Fibroblast of the conjunctiva (primary cell): ENCODE results near the gene TBC1D22B.
"Not testable (repeated sequence)": the region's sequence is repeated elsewhere in the genome, so short reads cannot be mapped to it uniquely, and the experiment has no call there.

Experiments
- DNase-seq: peaks from one replicate; pipeline ENCODE4 v3.0.0-alpha.2; 2010; ENCODE audit warnings: low read depth

The TBC1D22B gene

DNA sequence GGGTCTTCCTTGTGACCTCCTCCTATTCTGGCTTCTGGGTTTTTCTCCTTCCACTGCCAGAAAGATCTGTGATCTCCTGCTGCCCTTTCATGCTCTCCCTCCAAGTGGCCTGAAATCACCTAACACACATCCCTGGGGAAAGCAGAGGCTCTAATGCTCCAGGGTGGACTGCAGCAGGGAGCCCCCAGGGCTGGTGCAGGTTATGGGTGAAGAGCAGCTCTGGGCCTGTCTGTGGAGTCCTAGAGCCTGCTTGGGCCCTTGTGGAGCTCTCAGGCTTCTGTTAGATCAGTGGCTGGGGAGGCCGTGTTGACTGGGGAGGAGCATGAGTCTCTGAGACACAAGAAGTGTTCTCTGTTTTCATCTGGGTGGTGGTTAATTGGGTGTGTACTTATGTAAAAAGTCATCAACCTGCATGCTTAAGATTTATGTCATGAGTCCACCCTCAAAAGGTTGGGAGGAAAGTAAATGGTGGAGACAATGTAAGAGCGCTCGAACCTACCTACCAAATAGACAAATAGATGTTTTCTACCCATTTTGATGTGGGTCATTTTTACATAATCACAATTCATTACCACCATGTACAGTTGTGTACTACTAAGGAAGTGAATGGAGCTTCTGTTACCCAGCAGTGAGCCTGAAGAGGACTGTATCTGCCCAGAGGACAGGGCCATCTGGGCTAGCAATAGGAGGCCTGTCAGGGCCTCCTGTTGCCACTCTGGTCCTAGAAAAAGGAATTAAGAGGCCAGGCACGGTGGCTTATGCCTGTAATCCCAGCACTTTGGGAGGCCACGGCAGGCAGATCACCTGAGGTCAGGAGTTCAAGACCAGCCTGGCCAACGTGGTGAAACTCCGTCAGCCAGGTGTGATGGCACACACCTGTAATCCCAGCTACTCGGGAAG lies 64.2 kb downstream of the TBC1D22B start:
- no peak for DNase-seq

DNA sequence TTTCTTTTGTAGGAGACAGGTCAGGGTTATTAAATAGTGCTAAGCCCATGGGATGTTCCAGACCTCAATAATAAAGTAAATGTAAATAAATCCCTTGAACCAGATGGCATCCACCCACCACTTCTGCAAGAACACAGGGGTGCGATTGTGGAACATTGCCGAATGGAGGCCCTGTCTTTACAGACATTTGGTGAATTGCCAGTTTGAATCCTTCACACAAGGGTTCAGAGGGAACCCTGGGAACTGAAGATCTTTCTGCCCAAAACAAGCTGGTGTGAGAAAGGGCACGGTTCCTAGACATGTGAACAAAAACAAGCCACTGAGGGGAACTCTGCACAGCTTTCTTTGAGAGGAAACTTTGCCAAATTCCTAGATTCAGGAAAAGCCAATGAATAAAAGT lies 66.0 kb downstream of the TBC1D22B start:
- peak; percentile 12 for DNase-seq

DNA sequence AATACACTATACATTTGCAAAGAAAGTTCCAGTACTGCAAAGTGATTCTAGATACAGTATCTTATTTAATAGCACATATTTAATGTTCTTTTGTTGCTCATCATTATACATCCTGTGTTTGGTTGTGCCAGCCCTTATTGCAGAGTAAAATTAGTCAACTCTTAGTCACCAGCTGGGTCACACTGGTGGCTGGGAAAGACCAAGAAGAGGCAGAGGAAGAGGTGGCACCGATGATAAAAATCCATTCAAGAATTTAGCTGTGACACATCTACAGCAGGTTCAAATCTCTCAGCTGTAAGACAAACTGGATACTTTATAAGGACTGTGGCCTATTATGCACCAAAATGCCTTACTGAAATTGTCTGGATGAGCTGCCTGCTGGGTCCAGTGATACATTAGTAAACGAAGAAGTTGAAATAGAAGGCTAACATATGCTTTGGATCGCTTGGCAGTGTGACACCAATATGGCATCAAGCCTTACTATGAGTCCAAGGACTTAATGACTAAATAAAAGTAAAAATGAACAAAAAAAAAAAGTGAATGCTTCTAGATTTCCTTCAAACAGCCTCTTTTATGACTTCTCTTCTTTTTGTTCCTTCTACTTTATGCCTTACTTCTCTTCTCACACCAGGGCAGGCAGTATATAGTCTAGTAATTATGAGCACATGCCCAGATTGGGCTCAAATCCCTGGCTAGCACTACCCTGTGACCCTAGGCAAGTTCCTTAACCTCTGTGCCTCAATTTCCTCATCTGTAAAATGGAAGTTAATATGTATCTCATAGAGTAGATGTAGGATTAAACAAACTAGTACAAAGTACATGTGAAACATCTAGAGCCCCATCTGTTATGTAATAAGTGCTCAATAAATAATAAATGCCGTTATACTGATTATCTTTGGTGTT lies 66.8 kb downstream of the TBC1D22B start:
- DNase-seq: no peak

DNA sequence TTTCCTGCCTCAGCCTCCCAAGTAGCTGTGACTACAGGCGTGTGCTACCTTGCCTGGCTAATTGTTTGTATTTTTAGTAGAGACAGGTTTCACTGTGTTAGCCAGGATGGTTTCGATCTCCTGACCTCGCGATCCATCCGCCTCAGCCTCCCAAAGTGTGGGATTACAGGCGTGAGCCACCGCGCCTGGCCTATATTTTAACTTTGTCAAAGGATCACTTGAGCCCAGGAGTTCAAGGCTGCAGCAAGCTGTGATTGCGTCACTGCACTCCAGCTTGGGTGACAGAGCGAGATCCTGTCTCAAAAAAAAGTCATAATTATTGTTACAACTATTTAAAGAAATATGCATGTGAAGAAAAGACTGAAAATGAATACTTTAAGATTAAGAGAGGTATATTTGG lies 72.8 kb downstream of the TBC1D22B start:
- not testable (repeated sequence) for DNase-seq

DNA sequence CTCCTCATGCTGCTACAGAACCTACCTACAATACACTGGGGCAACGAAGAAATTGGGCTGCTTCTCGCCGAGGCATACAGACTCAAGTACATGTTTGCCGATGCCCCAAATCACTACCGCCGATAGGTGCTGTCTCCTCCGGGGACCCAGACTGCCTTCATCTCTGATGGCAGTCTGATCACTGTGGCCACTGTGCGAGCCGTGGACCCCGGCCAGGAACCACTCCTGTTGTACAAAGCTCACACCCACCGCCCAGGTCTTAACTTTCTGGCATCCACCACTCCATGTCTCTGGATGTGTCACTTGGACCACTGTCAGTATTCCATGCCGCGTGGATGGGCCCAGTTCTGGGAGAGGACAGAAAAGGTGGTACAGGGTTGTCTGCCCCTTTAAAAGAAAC lies 73.5 kb downstream of the TBC1D22B start:
- no peak for DNase-seq

DNA sequence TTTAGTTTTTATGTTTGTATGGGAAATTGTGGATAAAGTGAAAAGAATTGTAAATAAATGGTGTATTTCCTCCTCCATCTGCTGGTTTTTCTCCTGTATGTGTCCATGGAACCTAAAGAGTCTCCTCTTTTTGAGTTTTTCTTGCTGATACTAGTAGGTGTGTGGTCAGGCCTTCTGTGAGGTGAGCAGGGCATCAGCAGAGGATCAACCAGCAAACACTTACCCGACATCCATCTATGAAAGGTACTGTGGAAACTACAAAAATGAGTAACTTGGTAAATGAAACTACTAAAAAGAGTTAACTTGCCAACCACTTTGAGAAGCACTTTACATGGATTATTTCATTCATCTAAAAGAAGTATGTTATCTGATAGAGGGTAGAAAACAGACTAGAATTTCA lies 75.3 kb downstream of the TBC1D22B start:
- no peak for DNase-seq

DNA sequence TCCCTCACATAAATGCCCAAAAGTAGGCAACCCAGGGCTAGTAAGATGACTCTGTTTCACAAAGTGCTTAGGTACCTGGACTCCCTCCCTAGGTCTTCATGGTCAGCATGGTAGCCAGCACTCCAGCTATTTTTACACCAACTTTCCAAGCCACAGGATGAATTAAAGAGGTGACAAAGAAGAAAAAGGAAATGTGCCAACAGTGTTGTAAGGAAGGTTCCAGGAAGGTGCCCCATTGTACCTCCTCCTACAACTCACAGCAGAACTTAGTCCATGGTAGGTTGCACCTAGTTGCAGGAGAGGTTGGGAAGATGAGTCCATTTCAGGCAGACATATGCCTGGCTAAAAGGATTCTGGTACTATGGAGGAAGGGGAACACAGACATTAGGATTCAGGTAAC lies 76.5 kb downstream of the TBC1D22B start:
- no peak for DNase-seq

DNA sequence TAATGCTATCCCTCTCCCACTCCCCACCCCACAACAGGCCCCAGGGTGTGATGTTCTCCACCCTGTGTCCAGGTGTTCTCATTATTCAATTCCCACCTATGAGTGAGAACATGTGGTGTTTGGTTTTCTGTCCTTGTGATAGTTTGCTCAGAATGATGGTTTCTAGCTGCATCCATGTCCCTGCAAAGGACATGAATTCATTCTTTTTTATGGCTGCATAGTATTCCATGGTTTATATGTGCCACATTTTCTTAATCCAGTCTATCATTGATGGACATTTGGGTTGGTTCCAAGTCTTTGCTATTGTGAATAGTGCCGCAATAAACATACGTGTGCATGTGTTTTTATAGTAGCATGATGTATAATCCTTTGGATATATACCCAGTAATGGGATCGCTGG lies 80.7 kb downstream of the TBC1D22B start:
- DNase-seq: not testable (repeated sequence)

DNA sequence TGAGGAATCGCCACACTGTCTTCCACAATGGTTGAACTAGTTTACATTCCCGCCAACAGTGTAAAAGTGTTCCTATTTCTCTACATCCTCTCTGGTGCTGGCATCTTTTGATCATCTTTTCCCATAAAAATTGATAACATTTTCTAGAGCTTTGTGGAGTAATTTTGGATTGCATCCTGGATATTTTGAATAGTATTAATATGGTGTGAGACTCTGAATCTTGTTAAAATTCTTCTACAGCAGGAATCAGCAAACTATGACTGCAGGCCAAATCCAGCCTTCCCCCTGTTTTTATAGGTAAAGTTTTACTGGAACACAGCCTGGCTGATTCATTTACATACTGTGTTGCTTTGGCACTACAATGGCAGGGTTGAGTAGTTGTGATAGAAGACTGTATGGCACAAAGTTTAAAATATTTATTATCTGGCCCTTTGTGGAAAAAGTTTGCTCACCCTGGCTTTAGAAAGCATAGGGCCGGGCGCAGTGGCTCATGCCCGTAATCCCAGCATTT lies 81.2 kb downstream of the TBC1D22B start:
- no peak for DNase-seq

DNA sequence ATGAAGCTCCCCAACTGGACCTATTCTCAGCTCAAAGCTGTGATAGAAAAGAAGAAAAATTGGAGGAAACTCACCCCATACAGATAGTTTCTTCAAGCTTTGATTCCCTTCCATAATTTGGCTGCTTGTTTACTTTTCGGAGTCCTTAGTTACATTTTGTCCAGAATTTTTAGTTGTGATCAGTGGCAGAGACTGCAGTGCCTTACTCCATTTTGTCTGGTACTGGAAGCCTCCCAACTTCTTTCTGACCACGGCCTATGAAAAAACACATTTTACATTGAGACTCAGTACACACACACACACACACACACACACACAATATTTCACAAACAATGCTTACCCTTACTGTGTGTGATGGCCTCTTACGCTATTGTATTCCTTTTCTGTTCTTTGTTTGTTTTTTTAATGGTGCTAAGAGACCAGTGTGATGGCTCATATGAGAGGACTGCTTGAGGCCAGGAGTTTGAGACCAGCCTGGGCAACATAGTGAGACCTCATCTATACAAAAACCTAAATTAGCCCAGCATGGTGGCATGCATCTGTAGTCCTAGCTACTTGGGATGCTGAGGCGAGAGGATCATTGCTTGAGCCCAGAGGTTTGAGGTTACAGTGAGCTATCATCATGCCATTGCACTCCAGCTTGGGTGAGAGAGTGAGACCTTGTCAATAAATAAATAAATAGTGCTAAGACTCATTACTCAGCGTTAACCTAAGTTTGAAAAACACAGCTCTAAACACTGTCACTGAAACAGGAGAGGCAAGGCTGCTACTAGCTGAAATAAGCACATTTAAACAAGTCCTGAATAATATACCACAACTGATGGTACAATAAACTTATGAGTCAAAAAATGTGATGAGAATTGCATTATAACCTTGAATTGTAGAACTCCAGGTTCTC lies 82.4 kb downstream of the TBC1D22B start:
- DNase-seq: no peak

DNA sequence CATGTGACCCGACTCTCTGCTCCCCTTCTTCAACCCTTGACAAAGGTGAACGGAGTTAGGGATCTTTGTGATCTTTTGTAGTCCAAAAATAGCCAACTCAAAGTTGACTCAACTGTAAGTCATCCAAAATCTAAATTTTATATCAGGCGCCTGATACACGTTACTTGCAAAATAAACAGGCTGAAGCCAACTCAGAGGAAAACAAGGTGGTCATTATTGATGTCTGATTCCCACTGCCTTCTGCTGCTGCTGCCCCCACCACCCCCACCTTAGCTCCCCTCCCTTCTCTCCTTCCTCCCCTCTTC lies 83.0 kb downstream of the TBC1D22B start:
- no peak for DNase-seq

DNA sequence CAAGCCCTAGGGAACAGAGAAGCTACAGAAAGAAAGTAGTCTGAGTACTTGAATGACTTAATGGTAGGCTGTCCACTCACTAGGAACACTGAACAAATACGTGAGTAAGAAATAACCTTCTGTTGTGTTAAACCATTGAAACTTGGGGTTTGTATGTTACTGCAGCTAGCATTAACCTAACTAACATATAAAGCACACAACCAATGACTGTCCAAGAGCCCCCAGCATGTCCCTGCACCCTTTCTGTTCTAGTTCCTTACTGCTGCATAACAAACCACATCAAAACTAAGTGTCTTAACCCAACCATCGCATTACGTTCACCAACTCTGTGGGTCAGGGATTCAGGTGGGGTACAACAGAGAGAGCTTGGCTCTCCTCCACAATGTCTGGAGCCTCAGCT lies 85.7 kb downstream of the TBC1D22B start:
- no peak for DNase-seq

DNA sequence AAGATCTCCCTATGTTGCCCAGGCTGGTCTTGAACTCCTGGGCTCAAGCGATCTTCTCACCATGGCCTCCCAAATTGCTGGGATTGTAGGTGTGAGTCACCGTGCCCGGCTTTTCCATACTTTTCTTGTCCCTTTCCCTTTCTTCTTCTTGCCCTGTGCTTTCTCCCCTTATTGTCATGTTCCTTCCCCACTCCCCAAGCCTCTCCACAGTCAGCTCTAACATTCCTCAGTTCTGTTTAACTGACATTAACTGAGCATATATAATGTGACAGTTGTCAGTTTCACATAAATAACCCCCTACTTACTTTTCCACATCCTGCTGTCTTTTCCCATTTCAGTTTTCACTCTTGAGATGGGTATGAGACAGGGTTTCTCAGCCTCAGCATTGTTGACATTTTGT lies 86.7 kb downstream of the TBC1D22B start:
- no peak for DNase-seq

DNA sequence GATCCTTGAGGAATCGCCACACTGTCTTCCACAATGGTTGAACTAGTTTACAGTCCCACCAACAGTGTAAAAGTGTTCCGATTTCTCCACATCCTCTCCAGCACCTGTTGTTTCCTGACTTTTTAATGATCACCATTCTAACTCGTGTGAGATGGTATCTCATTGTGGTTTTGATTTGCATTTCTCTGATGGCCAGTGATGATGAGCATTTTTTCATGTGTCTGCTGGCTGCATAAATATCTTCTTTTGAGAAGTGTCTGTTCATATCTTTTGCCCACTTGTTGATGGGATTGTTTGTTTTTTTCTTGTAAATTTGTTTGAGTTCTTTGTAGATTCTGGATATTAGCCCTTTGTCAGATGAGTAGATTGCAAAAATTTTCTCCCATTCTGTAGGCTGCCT lies 88.2 kb downstream of the TBC1D22B start:
- not testable (repeated sequence) for DNase-seq

DNA sequence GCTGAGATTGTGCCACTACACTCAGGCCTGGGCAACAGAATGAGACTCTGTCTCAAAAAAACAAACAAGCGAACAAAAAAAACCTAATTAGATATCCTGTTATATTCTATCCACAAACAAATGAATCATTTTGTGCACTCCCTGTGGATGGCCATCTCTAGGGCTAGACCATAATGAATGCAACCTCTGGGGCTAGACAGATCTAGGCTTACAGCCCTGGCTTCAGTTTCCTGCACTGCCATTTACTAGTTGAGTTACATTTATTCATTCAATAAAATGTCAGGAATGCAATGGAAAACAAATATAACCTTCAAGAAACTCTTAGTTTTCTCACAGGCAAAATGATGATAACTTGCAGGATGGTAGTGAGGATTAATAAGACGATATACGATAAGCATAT lies 89.6 kb downstream of the TBC1D22B start:
- no peak for DNase-seq

DNA sequence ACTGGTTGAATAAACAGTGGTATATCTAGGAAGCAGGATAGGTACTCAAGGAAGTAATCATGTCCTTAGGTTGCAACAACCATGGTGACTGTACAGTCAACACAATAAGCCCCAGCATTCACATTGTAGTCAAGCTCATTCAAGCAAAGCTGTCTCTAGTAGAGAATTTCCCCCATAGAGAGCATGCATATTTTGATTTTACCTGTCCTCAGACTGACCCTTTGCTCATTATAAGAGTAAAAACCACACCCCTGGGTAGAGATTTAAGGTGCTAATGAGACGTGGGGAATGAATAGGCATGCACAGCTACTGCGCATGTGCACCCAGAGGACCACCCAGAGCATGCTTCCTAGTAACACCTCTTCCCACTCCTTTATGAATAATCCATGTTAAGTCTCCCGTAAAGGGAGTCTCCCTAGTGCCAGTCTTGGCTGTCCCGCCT lies 90.1 kb downstream of the TBC1D22B start:
- DNase-seq: no peak

DNA sequence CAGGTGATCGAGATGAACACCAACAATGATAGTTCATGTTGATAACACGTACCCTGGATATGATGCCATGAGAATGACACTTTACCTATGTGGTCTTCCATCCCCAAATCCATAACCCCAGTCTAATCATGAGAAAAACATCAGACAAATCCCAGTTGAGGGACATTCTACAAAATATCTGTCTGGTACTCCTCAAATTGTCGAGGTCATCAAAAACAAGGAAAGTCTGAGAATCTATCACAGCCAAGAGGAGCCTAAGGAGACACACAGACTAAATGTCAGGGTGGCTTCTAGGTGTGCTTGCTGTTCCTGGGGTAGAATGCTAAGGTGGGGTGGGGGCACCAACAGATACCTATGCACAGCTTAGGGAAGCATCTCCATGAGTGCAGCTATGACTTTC lies 93.5 kb downstream of the TBC1D22B start:
- no peak for DNase-seq

DNA sequence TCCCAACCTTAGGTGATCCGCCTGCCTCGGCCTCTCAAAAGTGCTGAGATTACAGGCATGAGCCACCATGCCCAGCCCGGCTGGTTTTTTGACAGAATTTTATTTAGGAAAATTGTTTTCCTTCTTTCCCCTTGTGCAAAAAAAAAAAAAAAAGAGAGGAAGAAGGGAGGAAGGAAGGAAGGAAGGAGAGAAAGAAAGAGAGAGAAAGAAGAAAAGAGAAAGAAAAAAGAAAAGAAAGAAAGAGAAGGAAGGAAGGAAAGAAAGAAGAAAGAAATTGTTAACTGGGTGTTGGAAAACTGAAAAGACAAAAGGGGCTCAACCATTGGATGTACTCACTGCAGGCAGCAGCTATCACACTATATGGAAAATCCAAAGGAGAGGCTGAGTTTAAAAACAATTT lies 94.8 kb downstream of the TBC1D22B start:
- no peak for DNase-seq

DNA sequence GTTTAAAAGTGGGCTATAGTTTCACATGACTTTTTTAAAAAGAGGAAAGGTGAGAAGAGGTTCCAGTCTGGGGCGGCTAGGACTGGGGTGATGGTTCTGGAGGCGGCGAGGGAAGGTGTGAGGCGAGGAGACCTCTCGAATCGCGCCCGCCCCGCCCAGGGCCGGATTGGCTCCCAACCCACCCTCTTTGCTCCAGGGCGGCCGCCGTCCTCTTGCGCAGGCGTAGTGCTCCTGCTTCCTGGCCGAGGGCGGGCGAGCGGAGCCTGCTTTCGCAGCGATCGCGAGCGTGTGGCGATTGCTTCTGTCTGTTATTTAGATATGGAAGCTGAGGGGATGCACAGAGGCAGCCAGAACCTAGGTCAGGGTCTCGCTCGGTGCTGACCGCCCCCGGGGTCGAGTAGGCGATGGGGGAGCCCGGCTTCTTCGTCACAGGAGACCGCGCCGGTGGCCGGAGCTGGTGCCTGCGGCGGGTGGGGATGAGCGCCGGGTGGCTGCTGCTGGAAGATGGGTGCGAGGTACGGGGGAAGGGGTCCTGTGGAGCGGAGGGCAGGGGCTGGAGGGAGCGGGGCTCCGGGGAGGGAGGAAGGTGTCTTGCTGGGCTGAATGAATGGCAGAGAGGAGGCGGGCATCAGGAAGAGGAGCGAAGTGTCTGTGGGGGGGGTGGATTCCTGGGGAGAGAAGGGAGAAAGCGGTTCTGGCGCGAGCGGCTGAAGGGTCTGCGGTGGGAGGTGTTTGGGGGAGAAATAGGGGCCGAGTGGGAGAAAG lies 96.4 kb downstream of the TBC1D22B start, which contains the start of gene RNF8:
RNF8 (plus strand) TSS at position 223 of the 765 bp plus-strand sequence; CDS start at position 405, 182 bp downstream.
- peak; percentile 70 for DNase-seq

DNA sequence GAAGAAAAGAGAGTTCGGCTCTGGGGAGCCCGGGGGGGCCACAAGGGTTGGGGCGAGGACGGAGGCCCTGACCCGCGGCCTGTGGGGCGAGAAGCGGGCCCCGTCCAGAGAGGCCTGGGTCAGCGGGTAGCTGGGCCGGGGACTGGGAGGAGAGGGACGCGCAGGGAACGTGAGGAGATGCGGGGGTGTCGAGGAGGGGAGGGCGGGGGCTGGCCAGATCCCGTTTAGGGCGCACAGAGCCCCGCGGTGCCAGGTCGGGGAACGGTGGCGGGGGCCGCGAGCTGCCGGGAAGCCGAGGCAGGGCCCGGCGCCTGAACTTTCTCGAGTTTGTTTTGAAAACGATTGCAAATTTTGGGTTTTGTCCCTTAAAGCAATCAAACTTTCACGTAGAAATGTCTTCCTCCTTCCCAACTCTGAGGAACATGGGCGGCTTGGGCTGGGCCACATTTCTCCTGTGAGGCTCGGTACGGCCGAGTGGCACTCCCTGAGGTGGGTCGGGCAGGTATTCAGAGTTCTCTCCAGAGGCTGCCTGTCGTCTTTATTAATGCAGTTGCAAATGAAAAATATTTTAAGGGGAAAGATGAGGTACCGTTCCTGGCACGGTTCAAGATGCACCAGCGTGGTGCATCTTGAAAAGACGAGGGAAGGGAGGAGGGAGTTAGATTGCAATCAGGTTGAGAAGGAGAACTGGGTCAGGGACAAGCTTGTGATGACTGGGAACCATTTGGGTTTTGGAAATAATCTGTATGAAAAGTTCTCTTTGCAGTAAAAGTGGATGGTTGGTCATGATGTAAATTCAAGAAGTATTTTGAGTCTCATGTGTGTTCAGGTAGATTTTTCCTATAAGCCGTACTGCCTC lies 97.2 kb downstream of the TBC1D22B start:
- DNase-seq: no peak
